Spleen (tissue), 11 donors: Measurements from ENCODE around the gene FBP1. TPM values are rescaled to one million over a fixed set of nuclear protein-coding genes. Genes with fewer than 3 reads are reported as not detected.
"Not testable (repeated sequence)": the region's sequence is repeated elsewhere in the genome, so short reads cannot be mapped to it uniquely, and the experiment has no call there.

Source experiments
- DNase-seq: peaks from one replicate; pipeline ENCODE4 v3.0.0-alpha.2; 2020
- H3K27ac ChIP-seq, 8 donors: fragments of 200-600 bp; sonication (generic) in 7 of 8; 1 replicate in 4 of 8; 2 replicates in 4 of 8; pipeline versions ENCODE4 v1.5.0 to v1.8.0; 2016 to 2021; ENCODE audit warnings: inconsistent platforms in 4 of 8, mild to moderate bottlenecking in 4 of 8, moderate library complexity in 1 of 8
- H3K27me3 ChIP-seq, 7 donors: fragments of 200-600 bp; sonication (generic) in 6 of 7; replicated peaks in 1 of 7; 1 replicate in 4 of 7; 2 replicates in 3 of 7; pipeline versions ENCODE4 v1.5.0 to v1.8.0; 2016 to 2021; ENCODE audit warnings: inconsistent platforms in 3 of 7, mild to moderate bottlenecking in 1 of 7
- H3K36me3 ChIP-seq, 6 donors: fragments of 200-600 bp; sonication (generic) in 5 of 6; 1 replicate in 4 of 6; 2 replicates in 2 of 6; pipeline versions ENCODE4 v1.5.0 to v1.8.0; 2016 to 2021; ENCODE audit warnings: inconsistent platforms in 2 of 6
- H3K4me1 ChIP-seq, 6 donors: fragments of 200-600 bp; sonication (generic) in 5 of 6; 1 replicate in 3 of 6; 2 replicates in 3 of 6; pipeline versions ENCODE4 v1.5.0 to v1.8.0; 2016 to 2021; ENCODE audit warnings: inconsistent platforms in 3 of 6
- H3K4me3 ChIP-seq, 8 donors: fragments of 200-600 bp; sonication (generic) in 7 of 8; 1 replicate in 4 of 8; 2 replicates in 4 of 8; pipeline versions ENCODE4 v1.5.0 to v1.8.0; 2016 to 2021; ENCODE audit warnings: inconsistent platforms in 4 of 8, mild to moderate bottlenecking in 4 of 8, moderate library complexity in 2 of 8
- H3K9me3 ChIP-seq, 8 donors: fragments of 200-600 bp; sonication (generic) in 7 of 8; 1 replicate in 4 of 8; 2 replicates in 4 of 8; pipeline versions ENCODE4 v1.5.0 to v1.8.0; 2016 to 2021; ENCODE audit warnings: inconsistent platforms in 4 of 8
- CTCF ChIP-seq, 11 experiments: fragments of 200-600 bp in 7 of 11; fragments of 450-650 bp in 4 of 11; sonication (generic) in 4 of 11; IDR thresholded peaks in 8 of 11; conservative IDR thresholded peaks in 3 of 11; 1 replicate in 7 of 11; 2 replicates in 4 of 11; pipeline versions ENCODE4 v1.4.0 to v1.8.0; 2016 to 2021; ENCODE audit warnings: antibody characterized with exemption in 11 of 11, inconsistent platforms in 4 of 11, mild to moderate bottlenecking in 1 of 11
- POLR2A ChIP-seq, 3 donors: fragments of 450-650 bp; IDR thresholded peaks; one replicate each; pipeline ENCODE4 v1.5.1; 2017; ENCODE audit warnings: antibody characterized with exemption in 3 of 3, mild to moderate bottlenecking in 1 of 3
- POLR2AphosphoS5 ChIP-seq, 3 donors: sonication (generic); formaldehyde crosslinking; IDR thresholded peaks; one replicate each; pipeline ENCODE4 v1.5.1; 2017; ENCODE audit warnings: antibody characterized with exemption in 3 of 3
- WGBS, 5 donors: extraction: QIAGEN DNeasy Blood & Tissue Kit in 3 of 5; methylation state at CpG; one replicate each; pipeline versions ENCODE4 v1.1.5 to v1.1.7; 2013 to 2018; 5-methylcytosine and 5-hydroxymethylcytosine counted together
- intact Hi-C: fragments of 100-400 bp; cut with DNase I; formaldehyde crosslinking; loops from one replicate; pipeline ENCODE4 v1.15.0; 2023; ENCODE audit warnings: low total_unique reads
- polyA plus RNA-seq, 3 donors: library from polyadenylated mRNA; stranded (reverse); fragments of 200-250 nt; gene quantifications; one replicate each; pipeline ENCODE4 v1.2.1, GENCODE V29; 2013
- total RNA-seq, 7 donors: library from RNA; depleted of rRNA in 3 of 7; stranded (reverse); fragments of >200 nt in 3 of 7; fragmentation: NEBNext Ultra II Directional in 4 of 7; extraction: Animal tissue kit (Norgen Biotek cat#: 25700) in 4 of 7; gene quantifications; one replicate each; pipeline versions ENCODE4 v1.1.0 to v1.2.1, GENCODE V29; 2016 to 2021
- donor health status: healthy with polysubstance abuse.
- donor health status: DM: no; HTN: no; CAD: no; lungs with moderate emphysema.
- donor health status: DM: no; HTN: no; CAD: no.
- donor health status: Bipolar disorder and iron deficiency.
- donor health status: healthy.
- donor health status: DM: no; HTN: no; CAD: no.
- donor health status: DM: yes; HTN: yes; CAD: no.

Gene FBP1
- total and polyA plus RNA-seq, 10 donors = 7.9 to 57.4 (median 12.4) TPM

GRCh38 chr9:94591876-94592275 lies 47.4 kb downstream of the FBP1 start:
- peaks cover 0 to 2% (median 0%) of the 10 kb centered on the region in 6 donors for H3K4me1 ChIP-seq
- no peak for DNase-seq
- no peaks in the 10 kb centered on the region for H3K9me3 ChIP-seq
- no peak overlapping the region for H3K4me3 ChIP-seq
- H3K27ac ChIP-seq = no peak overlapping the region
- 90 to 95% (median 93%) methylated on average over 8 of the region's 8 CpGs for WGBS, 5 donors
- TF ChIP-seq POLR2AphosphoS5 (IDR thresholded peaks at IDR 0.05) = no peak
- no peak for TF ChIP-seq CTCF (IDR thresholded peaks at IDR 0.05 in 8 of 11, conservative IDR thresholded peaks at IDR 0.05 in 3 of 11)
- TF ChIP-seq POLR2A (IDR thresholded peaks at IDR 0.05) = no peak
- H3K27me3 ChIP-seq = peaks cover 0 to 23% (median 0%) of the 10 kb centered on the region in 7 donors
- H3K36me3 ChIP-seq = no peaks in the 10 kb centered on the region
- intact Hi-C loops = no loop called here

GRCh38 chr9:94591046-94591545 lies 48.2 kb downstream of the FBP1 start:
- peaks cover 0 to 23% (median 0%) of the 10 kb centered on the region in 7 donors for H3K27me3 ChIP-seq
- H3K4me1 ChIP-seq = peaks cover 0 to 10% (median 0%) of the 10 kb centered on the region in 6 donors
- H3K9me3 ChIP-seq, H3K4me3 ChIP-seq, H3K36me3 ChIP-seq, DNase-seq, H3K27ac ChIP-seq, intact Hi-C loops: not testable (repeated sequence)
- WGBS, 5 donors = 68 to 100% (median 82%) methylated on average over 2 to 35 of the region's 38 CpGs

GRCh38 chr9:94588681-94589080 lies 50.6 kb downstream of the FBP1 start:
- Histone ChIP-seq H3K4me1 (peaks cover 0 to 11% (median 0%) of the 10 kb centered on the region in 6 donors), H3K36me3 (no peaks in the 10 kb centered on the region), H3K27me3 (peaks cover 0 to 23% (median 0%) of the 10 kb centered on the region in 7 donors), H3K9me3 (no peaks in the 10 kb centered on the region), H3K27ac (no peak overlapping the region), H3K4me3 (no peak overlapping the region)
- DNase-seq = no peak
- WGBS, 5 donors = 78 to 86% (median 83%) methylated on average over 9 of the region's 9 CpGs
- intact Hi-C loops = no loop called here
- TF ChIP-seq CTCF (IDR thresholded peaks at IDR 0.05 in 8 of 11, conservative IDR thresholded peaks at IDR 0.05 in 3 of 11) (no peak), POLR2A (IDR thresholded peaks at IDR 0.05) (no peak), POLR2AphosphoS5 (IDR thresholded peaks at IDR 0.05) (no peak)

GRCh38 chr9:94586814-94587213 lies 52.5 kb downstream of the FBP1 start:
- 57 to 66% (median 65%) methylated on average over 9 of the region's 9 CpGs for WGBS, 5 donors
- DNase-seq = no peak
- H3K27ac ChIP-seq = no peak overlapping the region
- peaks cover 0 to 11% (median 0%) of the 10 kb centered on the region in 6 donors for H3K4me1 ChIP-seq
- peak overlapping the region in 1 of 8 donors; percentile 41 for H3K4me3 ChIP-seq
- intact Hi-C loops = no loop called here
- no peaks in the 10 kb centered on the region for H3K9me3 ChIP-seq
- no peak for TF ChIP-seq POLR2AphosphoS5 (IDR thresholded peaks at IDR 0.05)
- TF ChIP-seq POLR2A (IDR thresholded peaks at IDR 0.05) = no peak
- no peak for TF ChIP-seq CTCF (IDR thresholded peaks at IDR 0.05 in 8 of 11, conservative IDR thresholded peaks at IDR 0.05 in 3 of 11)
- H3K27me3 ChIP-seq = peaks cover 0 to 16% (median 0%) of the 10 kb centered on the region in 7 donors
- H3K36me3 ChIP-seq = no peaks in the 10 kb centered on the region
